Measurements from ENCODE around the gene RABGGTB. TPM values are rescaled to one million over a fixed set of nuclear protein-coding genes. Genes with fewer than 3 reads are reported as not detected.
"Not testable (repeated sequence)": the region's sequence is repeated elsewhere in the genome, so short reads cannot be mapped to it uniquely, and the experiment has no call there.

Gene RABGGTB
- polyA plus RNA-seq, 1 donor, result 110 TPM

- Histone ChIP-seq H3K36me3 (ENCODE audit: control insufficient read depth, insufficient read depth, low read length) (no peaks in the 10 kb centered on the region), H3K27ac (ENCODE audit: low read length) (no peak overlapping the region), H3K9me3 (ENCODE audit: control insufficient read depth, low read depth, low read length) (no peaks in the 10 kb centered on the region), H3K27me3 (ENCODE audit: control insufficient read depth, insufficient read depth, low read length) (no peaks in the 10 kb centered on the region), H3K4me3 (ENCODE audit: low read length) (no peak overlapping the region), H3K4me1 (ENCODE audit: control insufficient read depth, insufficient read depth, low read length) (no peaks in the 10 kb centered on the region)
- no peak for DNase-seq
- WGBS (ENCODE audit: insufficient coverage, low lambda C conversion rate), result no CpG with 5 or more reads among the region's 3 CpGs
Observed at GRCh38 chr1:75812065-75812464, 26.0 kb downstream of the RABGGTB start.

DNA sequence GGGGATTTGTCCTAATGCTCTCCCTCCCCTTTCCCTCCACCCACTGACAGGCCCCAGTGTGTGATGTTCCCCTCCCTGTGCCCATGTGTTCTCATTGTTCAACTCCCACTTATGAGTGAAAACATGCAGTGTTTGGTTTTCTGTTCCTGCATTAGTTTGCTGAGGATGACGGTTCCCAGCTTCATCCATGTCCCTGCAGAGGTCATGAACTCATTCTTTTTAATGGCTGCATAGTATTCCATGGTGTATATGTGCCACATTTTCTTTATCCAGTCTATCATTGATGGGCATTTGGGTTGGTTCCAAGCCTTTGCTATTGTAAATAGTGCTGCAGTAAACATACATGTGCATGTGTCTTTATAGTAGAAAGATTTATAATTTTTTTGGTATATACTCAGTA lies 37.5 kb downstream of the RABGGTB start:
- WGBS (ENCODE audit: insufficient coverage, low lambda C conversion rate), result no CpG with 5 or more reads among the region's 1 CpG
- H3K36me3 ChIP-seq (ENCODE audit: control insufficient read depth, insufficient read depth, low read length); H3K27me3 ChIP-seq (ENCODE audit: control insufficient read depth, insufficient read depth, low read length); H3K27ac ChIP-seq (ENCODE audit: low read length); H3K4me3 ChIP-seq (ENCODE audit: low read length); H3K9me3 ChIP-seq (ENCODE audit: control insufficient read depth, low read depth, low read length); H3K4me1 ChIP-seq (ENCODE audit: control insufficient read depth, insufficient read depth, low read length); DNase-seq: not testable (repeated sequence)

DNA sequence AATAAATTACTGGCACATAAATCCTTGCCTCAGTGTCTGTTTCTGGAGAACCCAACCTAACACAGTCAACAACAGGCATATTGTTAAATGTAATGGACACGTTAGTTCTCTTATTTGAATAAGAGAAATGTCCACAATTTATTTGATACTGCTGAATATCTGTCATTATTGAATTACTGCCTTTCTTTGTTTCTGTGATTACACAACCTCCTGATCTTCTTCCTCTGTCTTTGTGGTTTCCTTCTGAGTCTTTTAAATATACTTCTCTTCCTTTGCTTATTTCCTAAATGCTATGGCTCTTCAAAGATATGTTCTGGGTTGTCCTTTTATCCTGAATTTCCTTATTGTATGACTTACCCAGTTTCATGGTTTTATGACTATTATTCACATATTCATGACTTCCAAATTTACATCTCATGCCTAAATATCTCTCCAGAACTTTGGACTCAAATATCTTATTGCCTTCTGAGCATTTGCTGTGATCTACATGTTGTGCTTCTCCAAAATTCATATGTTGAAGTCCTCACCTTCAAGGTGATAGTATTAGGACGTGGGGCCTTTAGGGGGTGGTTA lies 50.6 kb downstream of the RABGGTB start:
- Histone ChIP-seq H3K27ac (ENCODE audit: low read length) (no peak overlapping the region), H3K9me3 (ENCODE audit: control insufficient read depth, low read depth, low read length) (no peaks in the 10 kb centered on the region), H3K36me3 (ENCODE audit: control insufficient read depth, insufficient read depth, low read length) (no peaks in the 10 kb centered on the region), H3K4me3 (ENCODE audit: low read length) (no peak overlapping the region), H3K27me3 (ENCODE audit: control insufficient read depth, insufficient read depth, low read length) (no peaks in the 10 kb centered on the region), H3K4me1 (ENCODE audit: control insufficient read depth, insufficient read depth, low read length) (no peaks in the 10 kb centered on the region)
- DNase-seq, result no peak
- no CpG with 5 or more reads among the region's 2 CpGs for WGBS (ENCODE audit: insufficient coverage, low lambda C conversion rate)

DNA sequence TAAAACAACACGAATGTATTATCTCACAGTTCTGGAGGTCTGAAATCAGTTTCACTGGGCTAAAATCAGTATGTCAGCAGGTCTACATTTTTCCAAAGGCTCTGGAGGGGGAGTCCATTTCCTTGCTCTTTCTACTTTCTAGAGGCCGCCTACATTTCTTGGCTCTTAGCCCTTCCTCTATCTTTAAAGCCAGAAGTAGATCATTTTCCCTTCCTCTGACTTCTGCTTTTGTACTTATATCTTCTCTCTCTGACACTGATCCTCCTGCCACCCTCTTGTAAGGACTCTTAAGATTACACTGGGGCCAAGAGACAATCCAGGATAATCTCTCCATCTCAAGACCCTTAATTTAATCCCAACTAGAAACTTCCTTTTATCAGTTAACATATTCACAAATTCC lies 52.0 kb downstream of the RABGGTB start:
- 100% methylated on average over 1 of the region's 2 CpGs for WGBS (ENCODE audit: insufficient coverage, low lambda C conversion rate)
- Histone ChIP-seq H3K9me3 (ENCODE audit: control insufficient read depth, low read depth, low read length) (no peaks in the 10 kb centered on the region), H3K4me1 (ENCODE audit: control insufficient read depth, insufficient read depth, low read length) (no peaks in the 10 kb centered on the region), H3K4me3 (ENCODE audit: low read length) (no peak overlapping the region), H3K27ac (ENCODE audit: low read length) (no peak overlapping the region), H3K36me3 (ENCODE audit: control insufficient read depth, insufficient read depth, low read length) (no peaks in the 10 kb centered on the region), H3K27me3 (ENCODE audit: control insufficient read depth, insufficient read depth, low read length) (no peaks in the 10 kb centered on the region)
- DNase-seq, result no peak

DNA sequence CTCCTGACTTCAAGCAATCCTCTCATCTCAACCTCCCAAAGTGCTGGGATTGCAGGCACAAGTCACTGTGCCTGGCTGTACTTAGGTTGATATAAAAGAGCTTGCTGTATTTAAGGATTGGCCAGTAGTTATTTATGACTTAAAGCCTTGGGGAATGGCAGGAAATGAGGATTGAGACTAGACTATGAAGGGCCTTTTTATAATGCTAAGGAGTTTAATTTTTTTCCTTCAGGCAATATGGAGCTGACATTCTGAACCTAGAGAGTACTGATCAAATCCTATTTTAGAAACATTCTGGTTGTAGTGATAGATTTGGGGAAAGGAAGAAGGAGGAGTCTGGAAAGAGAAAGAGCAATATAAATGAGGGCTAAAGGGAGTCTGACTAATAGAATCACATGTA lies 55.4 kb downstream of the RABGGTB start:
- H3K27me3 ChIP-seq (ENCODE audit: control insufficient read depth, insufficient read depth, low read length), result no peaks in the 10 kb centered on the region
- H3K9me3 ChIP-seq (ENCODE audit: control insufficient read depth, low read depth, low read length), result no peaks in the 10 kb centered on the region
- no peak overlapping the region for H3K4me3 ChIP-seq (ENCODE audit: low read length)
- no peak overlapping the region for H3K27ac ChIP-seq (ENCODE audit: low read length)
- H3K4me1 ChIP-seq (ENCODE audit: control insufficient read depth, insufficient read depth, low read length), result no peaks in the 10 kb centered on the region
- DNase-seq, result no peak
- no peaks in the 10 kb centered on the region for H3K36me3 ChIP-seq (ENCODE audit: control insufficient read depth, insufficient read depth, low read length)

Other genes starting within 250 kb of the RABGGTB start
- gene SLC44A5, start 175.1 kb upstream of the RABGGTB start, polyA plus RNA-seq, result 3.7 TPM
- 63.0 TPM for gene ACADM, start 61.5 kb upstream of the RABGGTB start, polyA plus RNA-seq
- gene MSH4, start 10.6 kb downstream of the RABGGTB start, polyA plus RNA-seq, result 0.24 TPM
- not detected for gene ASB17, start 146.1 kb downstream of the RABGGTB start, polyA plus RNA-seq